ENCODE results near the gene CNOT2.

DNA sequence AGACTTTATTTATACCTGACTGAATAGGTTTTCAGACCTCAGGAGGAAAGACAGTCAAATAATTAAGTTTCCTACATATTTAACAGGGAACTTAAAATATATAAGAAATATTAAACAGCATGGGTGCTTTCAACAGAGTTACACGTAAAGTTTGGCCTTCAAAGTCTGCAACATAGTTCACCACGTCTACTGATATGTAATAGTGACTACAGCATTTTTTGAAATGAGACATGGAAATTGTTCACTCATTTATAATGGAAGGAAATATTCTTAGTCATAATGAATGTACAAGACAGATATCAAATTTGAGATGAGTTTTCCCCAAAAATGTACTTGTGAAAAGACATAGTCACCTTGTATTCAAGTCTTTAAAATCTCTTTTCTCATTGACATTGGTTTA is 66.1 kb downstream of the CNOT2 start:
- TF ChIP-seq, protein P1, sequence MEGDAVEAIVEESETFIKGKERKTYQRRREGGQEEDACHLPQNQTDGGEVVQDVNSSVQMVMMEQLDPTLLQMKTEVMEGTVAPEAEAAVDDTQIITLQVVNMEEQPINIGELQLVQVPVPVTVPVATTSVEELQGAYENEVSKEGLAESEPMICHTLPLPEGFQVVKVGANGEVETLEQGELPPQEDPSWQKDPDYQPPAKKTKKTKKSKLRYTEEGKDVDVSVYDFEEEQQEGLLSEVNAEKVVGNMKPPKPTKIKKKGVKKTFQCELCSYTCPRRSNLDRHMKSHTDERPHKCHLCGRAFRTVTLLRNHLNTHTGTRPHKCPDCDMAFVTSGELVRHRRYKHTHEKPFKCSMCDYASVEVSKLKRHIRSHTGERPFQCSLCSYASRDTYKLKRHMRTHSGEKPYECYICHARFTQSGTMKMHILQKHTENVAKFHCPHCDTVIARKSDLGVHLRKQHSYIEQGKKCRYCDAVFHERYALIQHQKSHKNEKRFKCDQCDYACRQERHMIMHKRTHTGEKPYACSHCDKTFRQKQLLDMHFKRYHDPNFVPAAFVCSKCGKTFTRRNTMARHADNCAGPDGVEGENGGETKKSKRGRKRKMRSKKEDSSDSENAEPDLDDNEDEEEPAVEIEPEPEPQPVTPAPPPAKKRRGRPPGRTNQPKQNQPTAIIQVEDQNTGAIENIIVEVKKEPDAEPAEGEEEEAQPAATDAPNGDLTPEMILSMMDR (IDR thresholded peaks at IDR 0.05): no peak
- no peak for TF ChIP-seq POLR2A (IDR thresholded peaks at IDR 0.05)
